GM12878 (cell line): ENCODE data around the gene CMYA5. TPM values are rescaled to one million over a fixed set of nuclear protein-coding genes. Genes with fewer than 3 reads are reported as not detected.

Experiments
- ATAC-seq: fragments of 200-7000 bp; cut with Tn5 transposase; 3 replicates; pipeline ENCODE4 v1.9.1; 2020; ENCODE audit warnings: mild to moderate bottlenecking, moderate library complexity
- BruUV-seq: library from RNA; stranded (reverse); fragments of 400-500 nt; replicated peaks from 2 replicates; lab custom pipeline; 2021; lab: Mats Ljungman, UMichigan
- CTCF ChIA-PET: fragments of 300-600 bp; sonication (Branson Sonifier 250); formaldehyde crosslinking; extraction: SDS; loops from one replicate; lab custom pipeline; 2021; ENCODE audit warnings: inconsistent platforms; lab: Yijun Ruan, JAX
- POLR2A ChIA-PET: fragments of 350-600 bp; formaldehyde crosslinking; extraction: SDS; loops from one replicate; lab custom pipeline; 2021; ENCODE audit warnings: inconsistent platforms; lab: Charles Lee
- RAD21 ChIA-PET: fragments of 300-600 bp; sonication (Branson Sonifier 250); formaldehyde crosslinking; loops from one replicate; lab custom pipeline; 2023; ENCODE audit warnings: antibody characterized with exemption; ENCODE audit not compliant: unreplicated experiment; lab: Charles Lee
- SMC1A ChIA-PET: fragments of 300-600 bp; sonication (Branson Sonifier 250); formaldehyde crosslinking; loops from one replicate; lab custom pipeline; 2023; ENCODE audit not compliant: unreplicated experiment, uncharacterized antibody; lab: Charles Lee
- DNase-seq: peaks from one replicate; pipeline ENCODE4 v3.0.0-alpha.2; 2011; ENCODE audit warnings: low read depth, low spot score
- FAIRE-seq: peaks from 3 replicates; lab custom pipeline; 2011; peaks lifted over from hg19 to GRCh38; lab: Jason Lieb, UNC
- H2AFZ ChIP-seq: 2 replicates; pipeline ENCODE4 v1.6.0; 2011; ENCODE audit warnings: low read depth, low read length, control low read depth; ENCODE audit not compliant: control insufficient read depth
- H3K27ac ChIP-seq: 2 replicates; pipeline ENCODE4 v1.5.1; 2011; ENCODE audit warnings: control low read depth; ENCODE audit not compliant: control insufficient read depth, insufficient read depth
- H3K27me3 ChIP-seq, 2 experiments: replicated peaks in 1 of 2; 2 replicates each; pipeline versions ENCODE4 v1.6.0 to v1.6.1; 2011; ENCODE audit warnings: low read length in 1 of 2; ENCODE audit not compliant: control insufficient read depth in 2 of 2, insufficient read depth in 2 of 2
- H3K36me3 ChIP-seq, 2 experiments: 2 replicates each; pipeline ENCODE4 v1.5.1; 2011; ENCODE audit warnings: low read length in 1 of 2; ENCODE audit not compliant: control insufficient read depth in 2 of 2, insufficient read depth in 2 of 2
- H3K4me1 ChIP-seq: 2 replicates; pipeline ENCODE4 v1.6.1; 2011; ENCODE audit warnings: mild to moderate bottlenecking, low read length, moderate library complexity, mixed read lengths; ENCODE audit not compliant: control insufficient read depth, insufficient read depth
- H3K4me2 ChIP-seq: 2 replicates; pipeline ENCODE4 v1.6.0; 2011; ENCODE audit warnings: control low read depth; ENCODE audit not compliant: control insufficient read depth, insufficient read depth
- H3K4me3 ChIP-seq: fragments of 200-600 bp; sonication (generic); 2 replicates; pipeline ENCODE4 v1.5.1; 2016
- H3K79me2 ChIP-seq: 2 replicates; pipeline ENCODE4 v1.6.0; 2011; ENCODE audit warnings: low read length; ENCODE audit not compliant: control insufficient read depth, insufficient read depth
- H3K9ac ChIP-seq: 2 replicates; pipeline ENCODE4 v1.8.0; 2011; ENCODE audit warnings: low read length, control low read depth, mixed read lengths; ENCODE audit not compliant: control insufficient read depth, insufficient read depth
- H3K9me3 ChIP-seq: replicated peaks from 3 replicates; pipeline ENCODE4 v1.5.1; 2011; ENCODE audit warnings: mild to moderate bottlenecking, low read length; ENCODE audit not compliant: control insufficient read depth, insufficient read depth
- H4K20me1 ChIP-seq: 2 replicates; pipeline ENCODE4 v1.6.0; 2011; ENCODE audit not compliant: control insufficient read depth, insufficient read depth
- BMI1 ChIP-seq: fragments of 450-650 bp; IDR thresholded peaks from 2 replicates; pipeline ENCODE4 v1.6.1; 2016; ENCODE audit warnings: mild to moderate bottlenecking, moderate library complexity, borderline replicate concordance
- E2F8 ChIP-seq: fragments of 450-650 bp; IDR thresholded peaks from 2 replicates; pipeline ENCODE4 v1.6.1; 2018; ENCODE audit warnings: mild to moderate bottlenecking, low read depth, moderate library complexity; ENCODE audit not compliant: partially characterized antibody
- E4F1 ChIP-seq: fragments of 450-650 bp; IDR thresholded peaks from 2 replicates; pipeline ENCODE4 v1.6.1; 2018; ENCODE audit warnings: borderline replicate concordance, mild to moderate bottlenecking; ENCODE audit not compliant: partially characterized antibody
- KDM1A ChIP-seq: fragments of 200-600 bp; sonication (generic); IDR thresholded peaks from 2 replicates; pipeline ENCODE4 v1.6.1; 2016; ENCODE audit warnings: borderline replicate concordance
- NFIC ChIP-seq: IDR thresholded peaks from 2 replicates; pipeline ENCODE4 v1.6.1; 2012; ENCODE audit warnings: low read depth, mild to moderate bottlenecking, inconsistent platforms, low read length, moderate library complexity
- NR2F1 ChIP-seq: fragments of 450-650 bp; conservative IDR thresholded peaks from 2 replicates; pipeline ENCODE4 v1.6.1; 2017; ENCODE audit warnings: mild to moderate bottlenecking
- POU2F2 ChIP-seq: IDR thresholded peaks from 3 replicates; pipeline ENCODE4 v1.6.1; 2011; ENCODE audit warnings: low read depth, mild to moderate bottlenecking, low read length, borderline replicate concordance
- PRDM15 ChIP-seq: fragments of 450-650 bp; formaldehyde crosslinking; IDR thresholded peaks from 2 replicates; pipeline ENCODE4 v1.4.0; 2020; ENCODE audit warnings: mild to moderate bottlenecking, moderate library complexity
- SIN3A ChIP-seq: IDR thresholded peaks from 2 replicates; pipeline ENCODE4 v1.6.1; 2012; ENCODE audit warnings: low read depth, low read length, improper control_type of control experiment
- STAT1 ChIP-seq: fragments of 450-650 bp; conservative IDR thresholded peaks from 2 replicates; pipeline ENCODE4 v1.6.1; 2014; ENCODE audit warnings: antibody characterized with exemption, mild to moderate bottlenecking
- TAF1 ChIP-seq: IDR thresholded peaks from 2 replicates; pipeline ENCODE4 v1.6.1; 2011; ENCODE audit warnings: mild to moderate bottlenecking, low read depth, low read length, borderline replicate concordance
- ZNF274 ChIP-seq: IDR thresholded peaks from one replicate; pipeline ENCODE4 v1.8.0; 2011; ENCODE audit not compliant: insufficient read length, insufficient read depth
- WGBS: methylation state at CpG from one replicate; pipeline ENCODE4 v1.1.6; 2016; ENCODE audit warnings: low lambda C conversion rate; ENCODE audit not compliant: insufficient replicate concordance, insufficient coverage; ENCODE audit errors: missing lambda C conversion rate; 5-methylcytosine and 5-hydroxymethylcytosine counted together
- in situ Hi-C: fragments of 300-500 bp; cut with MboI; formaldehyde crosslinking; loops from 9 replicates; pipeline ENCODE4 v1.14.3; 2018; ENCODE audit warnings: mixed read lengths
- intact Hi-C: fragments of 100-400 bp; cut with micrococcal nuclease; formaldehyde crosslinking; loops from one replicate; pipeline ENCODE4 v1.14.2; 2022; ENCODE audit not compliant: unreplicated experiment
- polyA plus RNA-seq, 11 experiments: library from polyadenylated mRNA; depleted of rRNA in 4 of 11; unstranded in 6 of 11; stranded (reverse) in 5 of 11; fragments of >200 nt; fragmentation: Nextera tagmentation in 4 of 11; fragmentation: Illumina TruSeq in 1 of 11; extraction: Ambion mirVana in 4 of 11; extraction: Trizol in 1 of 11; gene quantifications; 1 replicate in 1 of 11; 2 replicates in 10 of 11; pipeline versions ENCODE4 v1.2.1 to v1.2.3, GENCODE V29; 2011 to 2016; ENCODE audit warnings: inconsistent platforms in 2 of 11, missing spikeins in 2 of 11, low read depth in 1 of 11
- total RNA-seq, 4 experiments: library from RNA; depleted of rRNA in 3 of 4; stranded (reverse); fragments of >200 nt in 3 of 4; fragmentation: Illumina TruSeq in 1 of 4; extraction: Trizol in 1 of 4; gene quantifications; 2 replicates each; pipeline versions ENCODE4 v1.2.1 to v1.2.3, GENCODE V29; 2013 to 2021

The CMYA5 gene
- total and polyA plus RNA-seq, 10 of the 15 experiments (the other 5 are each of a cell fraction or from before 2014, with no cell fraction given), result 0.01 to 0.34 (median 0.16) TPM; not detected in 1

GRCh38 chr5:79728396-79728795, 38.8 kb downstream of the CMYA5 start:
- Histone ChIP-seq H3K9ac (no peak overlapping the region), H3K9me3 (no peaks in the 10 kb centered on the region), H3K4me1 (no peaks in the 10 kb centered on the region), H3K4me3 (no peak overlapping the region), H4K20me1 (no peaks in the 10 kb centered on the region), H3K27ac (no peak overlapping the region), H2AFZ (no peak overlapping the region), H3K4me2 (no peak overlapping the region), H3K36me3 (no peaks in the 10 kb centered on the region), H3K79me2 (no peaks in the 10 kb centered on the region), H3K27me3 (peaks cover 0 to 3% of the 10 kb centered on the region in 2 experiments; a peak in 1 of 4 replicates)
- POLR2A ChIA-PET, result no interaction called here
- RAD21 ChIA-PET, result no interaction called here
- SMC1A ChIA-PET, result interaction anchor here (0.7 kb wide), 1 partner anchor 68 kb away, joined by 3 read pairs; no protein-coding TSS in a partner anchor
- WGBS, result 48% methylated on average over 4 of the region's 4 CpGs
- CTCF ChIA-PET, result no interaction called here
- intact Hi-C loops (no loop called here), in situ Hi-C loops (no loop called here)
- no TSS peak for BruUV-seq
- FAIRE-seq (no peak), DNase-seq (no peak), ATAC-seq (no peak)
- no peak for TF ChIP-seq PRDM15
- TF ChIP-seq ZNF274, result no peak
- TF ChIP-seq KDM1A, result no peak
- no peak for TF ChIP-seq SIN3A
- no peak for TF ChIP-seq E4F1
- TF ChIP-seq STAT1, result no peak
- TF ChIP-seq TAF1, result no peak
- no peak for TF ChIP-seq NR2F1
- TF ChIP-seq E2F8, result no peak
- TF ChIP-seq NFIC, result no peak
- no peak for TF ChIP-seq BMI1
- no peak for TF ChIP-seq POU2F2
